HG03575 (cell line): ENCODE data around the gene BCL2L14.

Experiments
- ATAC-seq: cut with Tn5 transposase; IDR thresholded peaks from one replicate; pipeline ENCODE4 v1.9.1; 2021; ENCODE audit not compliant: unreplicated experiment, insufficient number of reproducible peaks, low FRiP score; ENCODE audit errors: extremely low read depth

The BCL2L14 gene

GRCh38 chr12:12048714-12049113 is 22.0 kb upstream of the BCL2L14 start:
- no peak for ATAC-seq

GRCh38 chr12:12051668-12052067 is 19.1 kb upstream of the BCL2L14 start:
- ATAC-seq: no peak

- no peak for ATAC-seq
Measured at GRCh38 chr12:12054993-12055392, 15.7 kb upstream of the BCL2L14 start.

GRCh38 chr12:12056951-12057350 is 13.8 kb upstream of the BCL2L14 start:
- no peak for ATAC-seq

GRCh38 chr12:12064596-12064995 is 6.1 kb upstream of the BCL2L14 start:
- ATAC-seq: no peak

- no peak for ATAC-seq
Measured at GRCh38 chr12:12068751-12069150, 2.0 kb upstream of the BCL2L14 start.

- no peak for ATAC-seq
Measured at GRCh38 chr12:12069821-12070548, 754 bp upstream of the BCL2L14 start.

GRCh38 chr12:12072064-12072760 is 1.5 kb downstream of the BCL2L14 start:
- ATAC-seq: no peak

- ATAC-seq: no peak
Measured at GRCh38 chr12:12079291-12079690, 8.6 kb downstream of the BCL2L14 start.

- no peak for ATAC-seq
Measured at GRCh38 chr12:12081836-12082497, 11.2 kb downstream of the BCL2L14 start.

GRCh38 chr12:12083688-12084087 is 12.9 kb downstream of the BCL2L14 start:
- no peak for ATAC-seq

GRCh38 chr12:12086362-12086761 is 15.6 kb downstream of the BCL2L14 start:
- ATAC-seq: no peak

- no peak for ATAC-seq
Measured at GRCh38 chr12:12086973-12087692, 16.4 kb downstream of the BCL2L14 start.

- ATAC-seq: no peak
Measured at GRCh38 chr12:12087693-12088034, 16.9 kb downstream of the BCL2L14 start.

- ATAC-seq: no peak
Measured at GRCh38 chr12:12088147-12088546, 17.4 kb downstream of the BCL2L14 start.

GRCh38 chr12:12088761-12089160 is 18.0 kb downstream of the BCL2L14 start:
- no peak for ATAC-seq

GRCh38 chr12:12091071-12091470 is 20.3 kb downstream of the BCL2L14 start:
- ATAC-seq: no peak

- no peak for ATAC-seq
Measured at GRCh38 chr12:12091977-12092663, 21.4 kb downstream of the BCL2L14 start.

GRCh38 chr12:12094481-12094880 is 23.7 kb downstream of the BCL2L14 start:
- no peak for ATAC-seq
